D721Med (cell line): ENCODE results near the gene TBC1D8.

Source experiments
- DNase-seq: peaks from one replicate; pipeline ENCODE4 v3.0.0; 2011; ENCODE audit warnings: low spot score; ENCODE audit not compliant: insufficient read length
- FAIRE-seq: peaks from 2 replicates; lab custom pipeline; 2011; peaks lifted over from hg19 to GRCh38; lab: Jason Lieb, UNC
- TF ChIP-seq, protein P1 (sequence below): IDR thresholded peaks from 2 replicates; pipeline ENCODE4 v1.5.1; 2012; ENCODE audit warnings: mild to moderate bottlenecking, control low read depth; ENCODE audit not compliant: insufficient read depth; ENCODE audit errors: missing control alignments

Gene TBC1D8

DNA sequence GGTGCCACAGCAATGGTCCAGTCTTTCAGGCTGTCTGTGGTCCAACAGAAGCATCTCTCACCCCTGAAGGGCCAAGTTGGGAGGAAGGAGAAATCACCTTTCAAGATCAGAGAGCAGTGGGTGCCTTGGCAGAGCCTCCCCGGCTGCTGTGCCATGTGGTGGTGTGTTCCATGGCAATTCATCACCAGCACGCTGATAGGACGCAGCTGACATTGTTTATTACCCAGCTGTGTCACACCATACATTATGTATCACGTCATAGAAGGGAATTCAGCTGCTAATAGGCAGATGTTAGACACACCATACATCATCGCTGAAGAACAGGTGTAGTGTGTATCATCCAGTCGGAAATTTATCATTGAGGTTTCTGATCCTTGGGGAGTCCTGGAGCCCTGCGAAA lies 178.7 kb downstream of the TBC1D8 start:
- TF ChIP-seq, protein P1, sequence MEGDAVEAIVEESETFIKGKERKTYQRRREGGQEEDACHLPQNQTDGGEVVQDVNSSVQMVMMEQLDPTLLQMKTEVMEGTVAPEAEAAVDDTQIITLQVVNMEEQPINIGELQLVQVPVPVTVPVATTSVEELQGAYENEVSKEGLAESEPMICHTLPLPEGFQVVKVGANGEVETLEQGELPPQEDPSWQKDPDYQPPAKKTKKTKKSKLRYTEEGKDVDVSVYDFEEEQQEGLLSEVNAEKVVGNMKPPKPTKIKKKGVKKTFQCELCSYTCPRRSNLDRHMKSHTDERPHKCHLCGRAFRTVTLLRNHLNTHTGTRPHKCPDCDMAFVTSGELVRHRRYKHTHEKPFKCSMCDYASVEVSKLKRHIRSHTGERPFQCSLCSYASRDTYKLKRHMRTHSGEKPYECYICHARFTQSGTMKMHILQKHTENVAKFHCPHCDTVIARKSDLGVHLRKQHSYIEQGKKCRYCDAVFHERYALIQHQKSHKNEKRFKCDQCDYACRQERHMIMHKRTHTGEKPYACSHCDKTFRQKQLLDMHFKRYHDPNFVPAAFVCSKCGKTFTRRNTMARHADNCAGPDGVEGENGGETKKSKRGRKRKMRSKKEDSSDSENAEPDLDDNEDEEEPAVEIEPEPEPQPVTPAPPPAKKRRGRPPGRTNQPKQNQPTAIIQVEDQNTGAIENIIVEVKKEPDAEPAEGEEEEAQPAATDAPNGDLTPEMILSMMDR: no peak
- FAIRE-seq (no peak), DNase-seq (no peak)

DNA sequence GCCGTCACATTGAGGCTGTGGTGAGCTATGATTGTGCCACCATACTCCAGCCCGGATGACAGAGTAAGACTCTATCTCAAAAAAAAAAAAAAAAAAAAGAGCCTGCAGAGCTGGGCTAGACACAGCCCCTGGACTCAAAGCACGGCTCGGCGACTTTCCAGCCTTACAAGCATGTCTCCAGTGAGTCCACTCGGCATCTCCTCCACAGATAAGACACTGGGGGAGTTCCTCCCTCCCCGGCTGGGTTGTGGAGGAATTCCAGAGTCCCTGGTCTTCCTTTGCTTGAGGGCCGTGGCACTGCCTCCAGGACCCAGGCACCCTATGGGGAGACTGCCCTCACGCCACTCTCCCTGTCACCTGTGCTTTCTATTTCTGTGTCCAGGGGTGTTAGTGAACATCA lies 180.0 kb downstream of the TBC1D8 start:
- FAIRE-seq (no peak), DNase-seq (no peak)
- TF ChIP-seq, protein P1: no peak

DNA sequence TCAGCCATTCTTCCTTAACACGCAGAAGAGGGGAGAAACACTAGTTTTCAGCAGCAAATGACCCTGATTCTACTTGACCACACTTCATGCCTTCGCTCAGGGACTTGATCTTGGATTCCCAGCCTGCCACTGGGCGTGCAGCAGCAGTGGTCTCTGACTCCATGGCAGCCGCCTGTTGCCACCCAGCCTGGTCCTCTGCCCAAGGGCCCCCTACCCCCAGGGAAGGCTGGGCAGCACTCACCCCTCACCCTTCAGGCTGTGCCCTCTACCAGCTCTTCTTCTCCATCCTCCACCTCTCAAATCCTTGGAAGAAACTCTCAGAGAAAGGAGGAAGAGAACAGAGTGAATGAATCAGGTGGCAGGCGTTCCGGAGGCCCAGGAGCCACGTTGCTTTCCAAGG lies 181.2 kb downstream of the TBC1D8 start:
- TF ChIP-seq, protein P1: no peak
- DNase-seq: no peak
- no peak for FAIRE-seq

DNA sequence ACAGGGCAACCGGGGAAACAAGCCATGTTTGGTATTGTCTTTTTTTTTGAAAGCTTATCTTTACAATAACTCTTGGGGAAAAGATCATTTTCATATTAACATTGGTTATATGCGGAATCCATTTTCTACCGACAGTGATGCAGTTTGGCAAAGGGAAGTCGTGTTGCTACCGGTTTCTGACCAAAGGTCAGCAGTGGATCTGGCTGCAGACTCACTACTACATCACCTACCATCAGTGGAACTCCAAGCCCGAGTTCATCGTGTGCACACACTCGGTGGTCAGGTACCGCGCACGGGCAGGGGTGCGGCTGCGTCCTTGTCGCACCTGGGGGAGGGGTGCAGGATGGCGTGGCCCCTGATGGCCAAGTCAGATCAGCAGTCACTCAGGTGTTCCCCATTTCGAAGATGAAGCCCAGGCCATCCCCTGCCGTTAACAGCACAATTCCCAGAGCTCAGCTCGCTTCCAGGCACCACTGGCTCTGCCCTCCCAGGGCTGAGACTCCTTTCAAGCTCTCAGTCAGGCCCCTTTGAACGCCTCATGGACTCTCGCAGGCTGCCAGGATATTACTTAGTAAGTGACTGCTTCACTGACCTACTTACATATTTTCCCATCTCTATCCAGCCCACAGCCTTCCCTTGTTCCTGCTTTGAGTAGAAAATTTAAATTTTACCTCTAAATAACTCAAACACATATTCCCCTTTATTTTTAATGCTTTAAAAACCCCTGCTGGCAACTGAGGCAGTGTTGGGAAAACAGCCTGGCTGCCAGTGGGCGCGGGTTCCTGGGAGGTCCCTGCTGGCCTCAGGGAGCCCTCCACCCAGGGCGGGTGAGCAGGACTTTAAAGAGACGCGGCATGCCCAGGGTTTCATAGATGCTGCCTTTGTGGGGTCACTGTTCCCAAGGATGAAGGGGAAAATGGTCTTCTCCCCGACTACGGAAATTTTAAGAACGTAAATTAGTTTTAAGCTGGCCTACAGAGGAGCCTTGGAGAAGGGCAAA lies 182.7 kb downstream of the TBC1D8 start:
- DNase-seq (no peak), FAIRE-seq (no peak)
- TF ChIP-seq, protein P1: no peak

DNA sequence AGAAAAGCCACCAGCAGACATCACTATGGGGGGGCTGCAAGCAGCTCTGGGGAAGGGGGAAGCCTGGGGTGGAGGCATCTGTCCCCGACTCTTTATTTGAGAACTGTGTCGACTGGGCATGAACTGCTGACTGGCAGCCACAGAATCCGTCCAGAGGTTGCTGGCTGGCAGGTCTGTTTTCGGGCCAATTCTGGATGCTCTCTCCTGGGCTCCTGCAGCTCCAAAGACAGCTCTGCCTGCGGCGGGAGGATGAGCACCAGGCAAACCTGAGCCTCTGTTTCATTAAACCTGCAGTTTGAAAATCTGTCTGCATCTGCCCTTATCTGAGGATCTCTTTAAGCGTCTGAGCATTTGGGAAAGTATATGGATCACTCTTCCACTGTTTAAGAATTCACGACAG lies 183.5 kb downstream of the TBC1D8 start:
- FAIRE-seq (no peak), DNase-seq (no peak)
- TF ChIP-seq, protein P1: no peak

DNA sequence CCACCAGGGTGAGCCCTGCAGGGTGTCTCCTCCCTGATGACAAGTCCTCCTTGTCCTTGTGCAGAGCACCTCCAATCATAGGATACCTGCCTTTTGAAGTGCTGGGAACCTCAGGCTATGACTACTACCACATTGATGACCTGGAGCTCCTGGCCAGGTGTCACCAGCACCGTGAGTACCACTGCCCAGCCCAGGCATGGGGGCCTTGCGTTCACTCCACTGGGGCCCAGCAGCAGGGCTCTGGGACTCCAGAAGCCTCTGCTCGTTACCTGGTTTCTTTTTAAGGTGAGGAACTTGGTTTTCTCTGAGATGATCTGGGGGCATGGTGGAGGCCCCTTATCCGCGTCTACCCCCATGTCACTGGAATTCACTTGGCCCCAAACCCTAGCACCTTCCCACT lies 185.6 kb downstream of the TBC1D8 start:
- FAIRE-seq (no peak), DNase-seq (no peak)
- TF ChIP-seq, protein P1: no peak

DNA sequence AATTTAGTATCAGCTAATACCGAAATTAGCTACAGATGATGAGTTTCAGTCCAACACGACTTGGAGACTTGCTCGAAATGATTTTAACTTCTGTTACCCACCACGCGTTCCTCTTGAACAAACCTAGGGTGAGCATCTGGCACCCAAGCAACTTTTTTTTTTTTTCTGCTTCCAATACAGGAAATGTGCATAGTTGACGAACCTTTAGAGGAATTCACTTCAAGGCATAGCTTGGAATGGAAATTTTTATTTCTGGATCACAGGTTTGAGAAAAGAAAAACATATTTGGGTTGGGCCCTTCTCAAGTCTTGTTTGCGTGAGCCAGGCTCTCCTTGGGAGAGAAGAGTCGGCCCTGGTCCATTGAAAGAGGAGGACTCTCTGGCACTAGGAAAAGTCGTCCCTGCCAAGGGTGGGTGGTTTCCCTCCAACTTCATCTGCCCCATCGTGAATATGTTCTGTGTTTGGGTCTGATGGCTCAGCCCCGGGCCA lies 186.5 kb downstream of the TBC1D8 start:
- DNase-seq (no peak), FAIRE-seq (no peak)
- TF ChIP-seq, protein P1: no peak
